ENCODE measurements around the gene NACA2. TPM values are rescaled to one million over a fixed set of nuclear protein-coding genes. Genes with fewer than 3 reads are reported as not detected.
"Not testable (repeated sequence)": the region's sequence is repeated elsewhere in the genome, so short reads cannot be mapped to it uniquely, and the experiment has no call there.

Gene NACA2
- total RNA-seq, 1 experiment from 2014 or later: not detected

DNA sequence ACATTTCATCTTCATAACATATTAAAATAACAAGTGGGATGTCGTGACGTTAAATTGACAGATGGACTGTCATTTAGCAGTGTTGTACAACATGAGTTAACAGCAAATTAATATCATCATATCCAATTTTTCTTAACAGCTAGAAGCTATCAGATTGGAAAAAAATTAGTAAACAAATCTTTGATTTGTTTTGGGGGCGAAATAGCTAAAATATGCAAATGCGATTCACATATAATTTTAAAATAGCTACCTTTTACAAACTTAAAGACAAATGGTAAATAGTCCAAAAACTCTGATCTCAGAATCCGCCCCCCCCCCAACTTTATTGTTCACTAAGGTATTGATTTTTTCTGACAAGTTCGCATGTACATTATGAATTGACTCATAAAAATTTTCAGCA, 20.3 kb upstream of the NACA2 start:
- in situ Hi-C loops (cut with HindIII; ENCODE audit: low pct_unique_long_range_greater_than_20kb, low sequenced_read_pairs): no loop called here
- no peak for DNase-seq (ENCODE audit: low read depth)

DNA sequence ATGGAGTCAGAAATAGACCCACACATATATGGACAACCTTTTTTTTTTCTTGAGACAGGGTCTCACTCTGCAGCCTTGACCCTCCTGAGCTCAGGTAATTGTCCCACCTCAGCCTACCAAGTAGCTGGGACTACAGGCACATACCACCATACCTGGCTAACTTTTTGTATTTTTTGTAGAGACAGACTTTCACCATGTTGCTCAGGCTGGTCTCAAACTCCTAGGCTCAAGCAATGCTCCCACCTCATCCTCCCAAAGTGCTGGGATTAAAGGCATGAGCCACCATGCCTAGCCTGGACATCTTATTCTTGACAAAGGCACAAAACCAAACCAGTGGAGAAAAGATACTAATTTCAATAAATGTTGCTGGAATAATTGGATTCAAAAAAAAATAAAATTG, 14.7 kb upstream of the NACA2 start:
- no peak for DNase-seq (ENCODE audit: low read depth)
- in situ Hi-C loops (cut with HindIII; ENCODE audit: low pct_unique_long_range_greater_than_20kb, low sequenced_read_pairs): no loop called here

- in situ Hi-C loops (cut with HindIII; ENCODE audit: low pct_unique_long_range_greater_than_20kb, low sequenced_read_pairs): no loop called here
- no peak for DNase-seq (ENCODE audit: low read depth)
Observed at GRCh38 chr17:61601297-61601696, 10.3 kb upstream of the NACA2 start.

DNA sequence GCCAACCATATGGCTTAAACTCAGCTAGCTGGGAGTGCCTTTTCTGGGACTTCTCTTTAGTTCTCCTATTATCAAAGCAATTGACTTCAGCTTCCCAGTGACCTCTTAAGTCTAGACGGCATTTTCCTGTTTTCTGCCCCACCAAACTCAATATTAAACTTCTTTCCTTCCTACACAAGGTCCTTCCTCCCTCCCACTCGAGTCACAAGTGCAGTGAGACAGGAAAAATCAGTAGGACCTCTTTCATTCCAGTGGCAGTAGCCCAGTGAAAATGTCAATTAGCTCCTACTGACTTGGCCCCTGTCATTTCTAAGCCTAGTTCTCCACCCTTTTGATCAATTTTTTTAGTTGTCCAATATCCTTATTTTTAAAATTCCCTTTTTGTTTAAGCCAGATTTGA, 9.6 kb upstream of the NACA2 start:
- in situ Hi-C loops (cut with HindIII; ENCODE audit: low pct_unique_long_range_greater_than_20kb, low sequenced_read_pairs): no loop called here

DNA sequence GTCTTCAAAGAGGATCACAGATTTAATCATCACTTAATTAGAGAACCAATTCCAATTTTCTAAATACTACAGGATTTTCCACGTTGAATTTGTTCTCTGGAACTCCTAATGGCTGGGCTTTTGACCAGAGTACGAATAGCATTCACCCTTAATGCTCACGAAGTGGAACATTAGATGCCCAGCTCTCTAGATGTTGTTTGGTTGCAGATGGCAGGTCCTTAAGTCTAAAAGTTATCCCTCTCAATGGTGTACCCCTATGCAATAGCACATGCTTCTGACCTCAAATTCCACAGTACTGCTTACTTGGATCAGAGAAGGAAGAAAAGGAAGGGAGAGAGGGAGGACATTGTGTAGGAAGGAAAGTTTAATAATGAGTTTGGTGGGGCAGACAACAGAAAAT, 8.6 kb upstream of the NACA2 start:
- no peak for DNase-seq (ENCODE audit: low read depth)
- in situ Hi-C loops (cut with HindIII; ENCODE audit: low pct_unique_long_range_greater_than_20kb, low sequenced_read_pairs): no loop called here

More for the DNA sequence above, 9.6 kb upstream of the NACA2 start:
- DNase-seq (ENCODE audit: low read depth): no peak

DNA sequence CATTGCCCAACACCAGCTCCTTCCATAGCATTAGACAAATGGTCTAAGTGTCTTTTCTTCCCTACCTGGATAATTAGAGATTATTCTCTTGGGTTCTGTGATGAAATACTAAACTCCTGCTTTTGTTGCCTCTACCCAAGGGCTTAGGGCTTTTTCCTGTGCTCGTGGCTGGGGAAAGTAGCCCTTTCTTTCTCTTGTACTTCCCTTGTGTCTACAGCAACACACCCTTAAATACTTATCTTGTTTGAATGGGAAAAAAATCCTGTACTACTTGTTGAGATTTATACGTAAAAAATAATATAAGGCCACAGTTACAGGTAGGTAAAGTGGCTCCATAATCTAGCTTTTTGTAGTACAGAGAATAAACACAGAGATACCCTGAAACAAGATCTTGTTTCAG, 7.0 kb upstream of the NACA2 start:
- in situ Hi-C loops (cut with HindIII; ENCODE audit: low pct_unique_long_range_greater_than_20kb, low sequenced_read_pairs): no loop called here

DNA sequence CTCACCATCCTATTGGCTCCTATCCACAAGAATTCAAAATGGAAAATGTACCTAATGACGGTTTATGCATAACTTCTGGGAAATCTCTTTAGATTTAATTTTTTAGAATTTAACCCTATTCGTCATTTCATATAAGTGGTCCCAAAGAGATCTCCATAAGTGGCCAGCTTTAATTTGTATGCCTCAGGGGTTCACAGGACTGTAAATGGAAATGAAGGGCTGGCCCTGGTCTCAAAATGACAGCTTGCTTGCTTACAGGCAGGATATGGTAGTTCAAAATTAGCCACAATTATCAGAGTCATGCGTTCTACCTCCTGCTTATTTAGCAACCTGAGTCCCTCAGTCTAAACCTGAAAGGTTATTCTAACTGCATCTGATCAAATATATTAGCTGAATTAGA, 6.6 kb upstream of the NACA2 start:
- no peak for DNase-seq (ENCODE audit: low read depth)
- in situ Hi-C loops (cut with HindIII; ENCODE audit: low pct_unique_long_range_greater_than_20kb, low sequenced_read_pairs): no loop called here

More for the DNA sequence above, 7.0 kb upstream of the NACA2 start:
- DNase-seq (ENCODE audit: low read depth): no peak

DNA sequence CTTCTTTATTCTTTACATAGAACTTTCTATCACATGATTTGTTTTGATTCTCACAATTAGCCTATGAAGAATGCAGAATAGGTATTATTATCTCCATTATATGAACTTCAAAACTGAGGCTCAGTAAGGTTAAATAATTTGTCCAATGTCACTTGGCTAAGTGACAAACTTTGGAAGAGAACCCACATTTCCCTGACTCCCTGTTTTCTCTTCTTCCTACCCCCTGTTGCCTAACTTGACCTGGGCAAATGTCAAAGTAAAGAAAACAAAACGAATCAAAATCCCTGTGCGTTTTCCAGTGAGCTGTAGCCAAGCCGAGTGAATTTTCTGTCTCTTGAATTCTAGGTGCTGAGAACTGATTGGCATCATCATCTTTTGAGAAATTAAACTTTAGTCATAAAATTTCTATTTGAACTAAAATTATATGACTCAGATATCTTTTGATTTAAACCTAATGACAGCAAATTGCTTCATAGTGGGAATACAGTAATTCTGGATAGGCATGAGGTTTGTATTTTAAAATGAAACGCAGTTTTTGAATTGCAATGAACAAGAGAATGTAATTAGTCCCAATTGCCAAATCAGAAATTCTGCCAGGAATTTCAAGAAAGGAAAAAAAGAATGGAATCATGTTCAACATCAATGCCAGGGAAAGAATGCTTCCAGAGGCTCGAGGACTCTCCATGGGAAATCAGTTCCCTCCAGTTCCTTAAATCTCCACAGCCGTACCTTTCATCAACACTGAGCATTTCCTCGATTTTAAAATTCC, 4.6 kb upstream of the NACA2 start:
- in situ Hi-C loops (cut with HindIII; ENCODE audit: low pct_unique_long_range_greater_than_20kb, low sequenced_read_pairs): no loop called here
- DNase-seq (ENCODE audit: low read depth): no peak

GRCh38 chr17:61594294-61594825, 3.3 kb upstream of the NACA2 start:
- DNase-seq (ENCODE audit: low read depth): peak; percentile 26
- in situ Hi-C loops (cut with HindIII; ENCODE audit: low pct_unique_long_range_greater_than_20kb, low sequenced_read_pairs): no loop called here

- in situ Hi-C loops (cut with HindIII; ENCODE audit: low pct_unique_long_range_greater_than_20kb, low sequenced_read_pairs): no loop called here
- DNase-seq (ENCODE audit: low read depth): peak; percentile 57
Observed at GRCh38 chr17:61593426-61593825, 2.4 kb upstream of the NACA2 start.

- in situ Hi-C loops (cut with HindIII; ENCODE audit: low pct_unique_long_range_greater_than_20kb, low sequenced_read_pairs): no loop called here
- no peak for DNase-seq (ENCODE audit: low read depth)
Observed at GRCh38 chr17:61591930-61592329, 911 bp upstream of the NACA2 start.

DNA sequence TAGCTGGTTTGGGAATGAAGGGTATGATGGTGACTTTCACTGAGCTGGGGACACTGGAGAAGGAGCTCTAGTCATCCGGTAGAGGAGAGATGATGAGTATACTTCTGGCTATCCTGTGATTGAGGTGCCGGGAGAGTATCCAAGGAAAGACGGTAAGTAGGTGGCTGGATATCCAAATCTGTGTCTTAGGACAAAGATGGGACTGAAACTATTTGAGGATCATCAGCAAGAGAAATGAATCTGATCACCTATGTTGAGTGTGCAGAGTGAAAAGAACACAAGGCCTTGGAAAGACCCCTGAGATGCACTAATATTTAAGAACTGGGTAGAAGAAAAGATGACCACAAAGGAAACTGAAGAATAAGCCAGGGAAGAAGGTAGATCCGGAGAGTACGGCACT, 1.0 kb downstream of the NACA2 start:
- no peak for DNase-seq (ENCODE audit: low read depth)
- in situ Hi-C loops (cut with HindIII; ENCODE audit: low pct_unique_long_range_greater_than_20kb, low sequenced_read_pairs): no loop called here

DNA sequence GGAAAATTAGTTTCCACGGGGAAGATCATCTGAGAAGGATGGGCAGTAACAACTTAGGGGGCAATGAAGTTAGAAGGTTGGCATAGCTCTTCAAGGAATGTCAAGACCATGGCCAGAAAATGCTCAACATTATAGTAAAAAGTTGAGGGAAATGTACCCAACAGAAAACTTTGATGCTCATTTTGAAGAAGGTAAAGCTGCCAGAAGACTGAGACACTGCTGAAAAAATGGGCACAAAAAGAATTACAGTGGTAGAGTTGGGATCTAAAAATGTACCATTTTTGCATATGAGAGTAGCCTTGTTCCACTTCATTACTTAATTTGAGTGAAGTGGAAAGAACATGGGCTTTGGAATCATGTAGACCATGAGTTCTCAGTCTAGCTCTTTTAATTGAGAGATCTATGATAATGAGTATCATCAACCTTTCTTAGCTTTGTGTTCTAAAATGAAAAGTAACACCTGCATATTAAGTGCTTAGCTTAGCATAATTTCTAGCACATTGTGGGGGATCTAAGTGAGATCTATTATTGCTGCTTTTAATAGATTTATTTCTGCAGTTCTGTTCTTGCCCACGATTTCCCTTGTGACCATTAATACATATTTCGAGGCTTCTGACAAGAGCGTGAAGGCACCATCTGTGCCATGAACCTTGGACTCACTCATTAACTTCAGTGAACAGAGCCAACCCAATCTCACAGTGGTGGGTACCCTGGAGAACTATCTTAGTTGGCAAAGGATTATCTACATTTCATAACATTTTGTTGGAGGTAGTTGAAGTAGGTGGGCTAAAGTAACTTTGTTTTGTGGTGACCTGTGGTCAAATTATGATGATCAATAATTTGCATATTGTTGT, 3.0 kb downstream of the NACA2 start:
- no peak for DNase-seq (ENCODE audit: low read depth)
- in situ Hi-C loops (cut with HindIII; ENCODE audit: low pct_unique_long_range_greater_than_20kb, low sequenced_read_pairs): no loop called here

DNA sequence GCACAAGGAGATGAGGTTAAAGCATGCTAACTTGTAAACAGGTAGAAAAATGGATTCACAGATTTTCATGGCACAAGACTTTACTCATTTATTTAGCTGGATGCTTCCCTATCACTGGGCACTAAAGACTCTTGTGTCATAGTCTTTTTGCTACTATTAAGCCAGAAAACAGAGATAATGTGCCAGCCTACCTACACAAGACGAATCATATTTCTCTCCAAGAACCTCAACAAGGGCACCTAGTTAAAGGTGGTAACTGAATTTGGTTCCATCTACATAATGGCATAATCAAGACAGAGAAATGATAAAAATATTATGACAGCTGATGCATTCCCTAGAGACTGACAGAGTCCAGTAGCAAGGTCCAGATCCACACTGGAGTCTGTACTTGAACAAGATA, 3.8 kb downstream of the NACA2 start:
- DNase-seq (ENCODE audit: low read depth): no peak
- in situ Hi-C loops (cut with HindIII; ENCODE audit: low pct_unique_long_range_greater_than_20kb, low sequenced_read_pairs): no loop called here

DNA sequence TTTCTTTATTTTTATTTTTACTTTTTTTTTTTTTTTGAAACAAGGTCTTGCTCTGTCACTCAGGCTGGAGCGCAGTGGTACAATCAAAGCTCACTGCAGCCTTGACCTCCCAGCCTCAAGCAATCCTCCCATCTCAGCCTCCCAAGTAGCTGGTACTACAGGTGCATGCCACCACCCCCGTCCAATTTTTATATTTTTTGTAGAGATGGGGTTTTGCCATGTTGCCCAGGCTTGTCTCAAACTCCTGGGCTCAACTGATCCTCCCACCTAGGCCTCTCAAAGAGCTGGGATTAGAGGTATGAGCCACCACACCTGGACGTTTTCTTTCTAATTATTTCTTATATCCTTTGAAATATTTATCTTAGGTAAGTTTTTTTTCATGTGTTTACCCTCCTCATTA, 4.4 kb downstream of the NACA2 start:
- in situ Hi-C loops (cut with HindIII; ENCODE audit: low pct_unique_long_range_greater_than_20kb, low sequenced_read_pairs); DNase-seq (ENCODE audit: low read depth): not testable (repeated sequence)

DNA sequence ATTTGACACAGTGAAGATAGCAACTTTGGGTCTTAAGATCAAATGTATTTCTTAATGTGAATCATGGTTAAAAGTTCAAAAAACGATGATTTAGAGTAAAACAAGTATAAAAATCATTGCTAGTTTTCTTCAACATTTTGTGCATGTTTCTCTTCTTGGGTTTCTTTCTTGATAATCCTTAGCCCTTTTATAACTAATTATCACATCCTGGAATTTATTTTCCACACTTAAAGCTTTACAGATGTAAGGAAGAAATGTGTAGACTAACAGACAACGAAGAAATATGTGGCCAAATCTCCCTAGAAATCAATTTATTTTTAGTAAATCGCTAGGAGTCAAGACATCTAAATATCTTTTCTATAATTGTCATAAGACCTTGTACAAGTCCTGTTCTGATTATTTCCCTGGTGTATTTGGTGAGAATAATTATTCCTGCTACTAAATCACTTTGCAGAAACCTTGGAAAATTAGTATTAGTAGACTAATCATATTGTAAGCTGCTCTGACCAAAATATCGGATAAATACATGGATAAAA, 4.9 kb downstream of the NACA2 start:
- DNase-seq (ENCODE audit: low read depth): no peak
- in situ Hi-C loops (cut with HindIII; ENCODE audit: low pct_unique_long_range_greater_than_20kb, low sequenced_read_pairs): no loop called here

DNA sequence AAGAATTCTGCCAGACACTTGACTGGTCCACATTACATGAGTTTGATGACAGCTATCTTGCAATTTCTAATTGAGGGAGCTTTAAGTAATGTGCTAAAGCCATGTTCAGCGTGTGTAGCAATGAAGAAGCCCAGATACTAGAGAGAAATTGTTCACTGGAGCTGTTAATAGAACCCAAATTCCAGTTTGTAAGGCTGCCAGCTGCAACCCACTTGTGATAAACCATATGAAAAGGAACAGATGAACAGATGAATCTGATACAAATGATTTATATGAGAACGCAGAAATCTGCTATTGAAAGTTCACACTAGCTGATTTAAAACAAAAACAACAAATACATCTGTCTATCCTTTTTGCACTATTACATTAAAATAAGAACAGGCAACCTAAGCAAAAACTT, 6.2 kb downstream of the NACA2 start:
- DNase-seq (ENCODE audit: low read depth): no peak
- in situ Hi-C loops (cut with HindIII; ENCODE audit: low pct_unique_long_range_greater_than_20kb, low sequenced_read_pairs): no loop called here

DNA sequence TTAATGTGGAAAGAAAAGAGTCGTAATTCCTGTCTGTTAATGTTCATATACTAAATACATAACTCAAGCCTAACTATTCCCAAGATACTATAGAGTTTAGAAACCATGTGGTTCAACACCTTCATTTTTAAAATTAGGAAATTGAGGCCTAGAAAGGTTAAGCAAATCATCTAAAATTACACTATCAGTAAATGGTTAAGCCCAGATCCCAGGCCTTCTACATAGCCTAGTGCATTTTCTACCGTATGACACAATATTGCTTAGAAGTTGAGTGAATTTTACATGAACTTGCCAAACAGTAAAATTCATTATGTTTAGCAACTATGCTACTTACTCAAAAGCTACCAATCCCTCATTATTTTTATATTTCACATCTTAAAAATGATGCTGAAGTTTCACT, 6.8 kb downstream of the NACA2 start:
- no peak for DNase-seq (ENCODE audit: low read depth)
- in situ Hi-C loops (cut with HindIII; ENCODE audit: low pct_unique_long_range_greater_than_20kb, low sequenced_read_pairs): no loop called here

DNA sequence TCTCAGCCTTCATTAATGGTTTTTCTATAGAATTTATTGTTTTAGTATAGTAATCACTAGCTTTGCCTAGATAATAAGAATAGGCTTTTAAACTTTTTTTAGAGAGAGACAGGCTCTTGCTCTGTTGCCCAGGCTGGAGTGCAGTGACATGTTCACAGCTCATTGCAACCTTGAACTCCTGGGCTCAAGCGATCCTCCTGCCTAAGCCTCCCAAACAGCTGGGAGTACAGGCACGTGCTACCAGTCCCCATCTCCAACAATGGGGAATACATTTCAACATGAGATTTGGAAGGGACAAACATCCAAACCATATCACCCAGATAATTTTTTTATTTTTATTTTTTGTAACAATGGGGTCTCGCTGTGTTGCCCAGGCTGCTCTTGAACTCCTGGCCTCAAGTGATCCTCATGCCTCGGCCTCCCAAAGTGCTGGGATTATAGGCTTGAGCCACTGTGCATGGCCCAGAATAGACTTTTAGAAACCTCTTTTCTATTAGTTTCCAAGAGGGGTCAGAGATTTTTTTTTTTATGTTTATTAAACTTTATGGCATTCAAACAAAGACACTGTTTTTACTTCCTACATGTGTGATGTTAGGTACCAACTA, 7.3 kb downstream of the NACA2 start:
- in situ Hi-C loops (cut with HindIII; ENCODE audit: low pct_unique_long_range_greater_than_20kb, low sequenced_read_pairs): no loop called here

More for the DNA sequence above, 7.3 kb downstream of the NACA2 start:
- no peak for DNase-seq (ENCODE audit: low read depth)

Data from Caki2 (cell line).